Heart left ventricle (tissue), 13 donors: ENCODE results near the gene CCDC30.

Source experiments
- POLR2A ChIP-seq, 2 donors: fragments of 450-650 bp; IDR thresholded peaks; one replicate each; pipeline ENCODE4 v1.6.1; 2017; ENCODE audit warnings: antibody characterized with exemption in 2 of 2, mild to moderate bottlenecking in 2 of 2, moderate library complexity in 2 of 2
- TF ChIP-seq, protein P1 (sequence below), 12 donors: fragments of 200-600 bp; sonication (generic) in 4 of 12; IDR thresholded peaks; one replicate each; pipeline versions ENCODE4 v1.5.0 to v1.8.0; 2018 to 2022; ENCODE audit warnings: antibody characterized with exemption in 12 of 12, mild to moderate bottlenecking in 5 of 12
- donor health status: ischemic (EF 13 %, LVEDD 7.1; RV severe dilation, severe dysfunction).
- donor health status: DM: no; HTN: yes; CAD: no.
- donor health status: DM: no; HTN: no; CAD: no.
- donor health status: ischemic (EF 25% LVEDD 6.9; RV normal size, moderate dysfunction).
- donor health status: ischemic (EF 25% LVEDD 5.7; RV mildly dilated, moderate dysfunction).
- donor health status: ischemic (EF 35%, LVEDD 5.7; RV mildly dilated, moderate dysfunction).
- donor health status: nonischemic (EF 11% LVEDD 7.7; RV severe dilation, severe dysfunction).
- donor health status: DM: yes; HTN: yes; CAD: no.
- donor health status: PGD.
- donor health status: ischemic (EF 29% LVEDD 5.4; RV normal size, mild dysfunction).
- donor health status: nonischemic (EF 23%, LVEDD 6.1; RV moderate dilation, normal function).

DNA sequence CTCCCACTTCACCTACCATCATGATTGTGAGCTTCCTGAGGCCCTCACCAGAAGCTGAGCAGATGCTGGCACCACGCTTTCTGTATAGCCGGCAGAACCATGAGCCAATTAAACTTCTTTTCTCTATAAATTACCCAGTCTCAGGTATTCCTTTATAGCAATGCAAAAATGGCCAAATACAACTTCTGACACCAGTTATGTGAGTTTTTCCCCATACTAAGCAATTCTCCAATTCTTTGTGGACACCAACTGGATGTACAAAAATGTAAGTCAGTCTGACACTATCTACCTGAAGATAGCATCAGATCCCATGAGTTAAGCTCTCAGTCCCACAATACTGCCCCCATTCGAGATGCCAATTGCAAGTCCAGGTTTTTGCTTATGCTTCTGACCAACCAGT lies 129.7 kb downstream of the CCDC30 start:
- TF ChIP-seq, protein P1, sequence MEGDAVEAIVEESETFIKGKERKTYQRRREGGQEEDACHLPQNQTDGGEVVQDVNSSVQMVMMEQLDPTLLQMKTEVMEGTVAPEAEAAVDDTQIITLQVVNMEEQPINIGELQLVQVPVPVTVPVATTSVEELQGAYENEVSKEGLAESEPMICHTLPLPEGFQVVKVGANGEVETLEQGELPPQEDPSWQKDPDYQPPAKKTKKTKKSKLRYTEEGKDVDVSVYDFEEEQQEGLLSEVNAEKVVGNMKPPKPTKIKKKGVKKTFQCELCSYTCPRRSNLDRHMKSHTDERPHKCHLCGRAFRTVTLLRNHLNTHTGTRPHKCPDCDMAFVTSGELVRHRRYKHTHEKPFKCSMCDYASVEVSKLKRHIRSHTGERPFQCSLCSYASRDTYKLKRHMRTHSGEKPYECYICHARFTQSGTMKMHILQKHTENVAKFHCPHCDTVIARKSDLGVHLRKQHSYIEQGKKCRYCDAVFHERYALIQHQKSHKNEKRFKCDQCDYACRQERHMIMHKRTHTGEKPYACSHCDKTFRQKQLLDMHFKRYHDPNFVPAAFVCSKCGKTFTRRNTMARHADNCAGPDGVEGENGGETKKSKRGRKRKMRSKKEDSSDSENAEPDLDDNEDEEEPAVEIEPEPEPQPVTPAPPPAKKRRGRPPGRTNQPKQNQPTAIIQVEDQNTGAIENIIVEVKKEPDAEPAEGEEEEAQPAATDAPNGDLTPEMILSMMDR (IDR thresholded peaks at IDR 0.05): no peak
- no peak for TF ChIP-seq POLR2A (IDR thresholded peaks at IDR 0.05)
